Common myeloid progenitor, CD34-positive (primary cell): ENCODE data around the gene PRKCQ.
A peak's percentile ranks its signal among the peaks of the same experiment; 100 is the strongest.

Experiments
- CTCF ChIA-PET: fragments of 350-600 bp; sonication (Branson Sonifier 250); formaldehyde crosslinking; loops from one replicate; lab custom pipeline; 2021; ENCODE audit warnings: antibody characterized with exemption; lab: Charles Lee
- POLR2A ChIA-PET: fragments of 350-600 bp; sonication (Branson Sonifier 250); formaldehyde crosslinking; loops from one replicate; lab custom pipeline; 2021; ENCODE audit warnings: antibody characterized with exemption; lab: Charles Lee
- DNase-seq, 3 donors: peaks; one replicate each; pipeline versions ENCODE4 v3.0.0 to v3.0.0-alpha.2; 2013
- H3K27ac ChIP-seq, 2 experiments: 1 replicate in 1 of 2; 2 replicates in 1 of 2; pipeline ENCODE4 v1.7.0; 2013; ENCODE audit warnings: inconsistent platforms in 2 of 2, low read length in 2 of 2, mild to moderate bottlenecking in 2 of 2, low read depth in 1 of 2, moderate library complexity in 1 of 2; ENCODE audit not compliant: severe bottlenecking in 2 of 2, insufficient read depth in 1 of 2, poor library complexity in 1 of 2
- H3K27me3 ChIP-seq, 5 experiments: replicated peaks in 2 of 5; 1 replicate in 3 of 5; 2 replicates in 2 of 5; pipeline versions ENCODE4 v1.6.1 to v1.7.0; 2013; ENCODE audit warnings: low read length in 4 of 5, mild to moderate bottlenecking in 2 of 5, moderate library complexity in 2 of 5, inconsistent platforms in 1 of 5; ENCODE audit not compliant: insufficient read depth in 5 of 5, control insufficient read depth in 4 of 5
- H3K36me3 ChIP-seq, 4 experiments: 1 replicate in 2 of 4; 2 replicates in 2 of 4; pipeline versions ENCODE4 v1.6.1 to v1.7.0; 2013; ENCODE audit warnings: low read length in 3 of 4, control low read depth in 1 of 4, mild to moderate bottlenecking in 1 of 4; ENCODE audit not compliant: control insufficient read depth in 4 of 4, insufficient read depth in 4 of 4
- H3K4me1 ChIP-seq, 4 experiments: 1 replicate in 3 of 4; 2 replicates in 1 of 4; pipeline versions ENCODE4 v1.6.1 to v1.7.1; 2013; ENCODE audit warnings: low read length in 3 of 4, mild to moderate bottlenecking in 3 of 4, control low read depth in 1 of 4, inconsistent platforms in 1 of 4, moderate library complexity in 1 of 4; ENCODE audit not compliant: control insufficient read depth in 4 of 4, insufficient read depth in 4 of 4; ENCODE audit errors: control extremely low read depth in 1 of 4
- H3K4me3 ChIP-seq, 7 experiments: 1 replicate in 4 of 7; 2 replicates in 3 of 7; pipeline versions ENCODE4 v1.5.1 to v1.7.0; 2013; ENCODE audit warnings: mild to moderate bottlenecking in 7 of 7, low read length in 6 of 7, moderate library complexity in 6 of 7, inconsistent platforms in 2 of 7, low read depth in 2 of 7, control low read depth in 1 of 7; ENCODE audit not compliant: insufficient read depth in 4 of 7, control insufficient read depth in 1 of 7; ENCODE audit errors: extremely low read depth in 1 of 7
- H3K9me3 ChIP-seq, 5 experiments: 1 replicate in 4 of 5; 2 replicates in 1 of 5; pipeline versions ENCODE4 v1.6.1 to v1.7.1; 2013; ENCODE audit warnings: low read length in 4 of 5, mild to moderate bottlenecking in 2 of 5, inconsistent platforms in 1 of 5, low read depth in 1 of 5, moderate library complexity in 1 of 5; ENCODE audit not compliant: control insufficient read depth in 4 of 5, insufficient read depth in 2 of 5; ENCODE audit errors: control extremely low read depth in 1 of 5
- WGBS: methylation state at CpG from one replicate; pipeline ENCODE4 v1.1.5; 2013; ENCODE audit not compliant: insufficient coverage; 5-methylcytosine and 5-hydroxymethylcytosine counted together

PRKCQ gene

GRCh38 chr10:6617309-6618076, 37.4 kb upstream of the PRKCQ start:
- peaks cover 0 to 11% (median 3%) of the 10 kb centered on the region in 5 experiments for H3K9me3 ChIP-seq
- H3K4me3 ChIP-seq = no peak overlapping the region
- H3K36me3 ChIP-seq = no peaks in the 10 kb centered on the region
- no peak overlapping the region for H3K27ac ChIP-seq
- POLR2A ChIA-PET = no interaction called here
- H3K27me3 ChIP-seq = no peaks in the 10 kb centered on the region
- CTCF ChIA-PET = no interaction called here
- peaks cover 0 to 4% (median under 1%) of the 10 kb centered on the region in 4 experiments for H3K4me1 ChIP-seq
- no peak for DNase-seq
- WGBS = 94% methylated on average over 3 of the region's 5 CpGs

GRCh38 chr10:6615971-6616370, 35.9 kb upstream of the PRKCQ start:
- Histone ChIP-seq H3K27me3 (no peaks in the 10 kb centered on the region), H3K27ac (no peak overlapping the region), H3K4me3 (no peak overlapping the region), H3K4me1 (peaks cover 4 to 18% (median 8%) of the 10 kb centered on the region in 4 experiments), H3K9me3 (peaks cover 0 to 11% (median 3%) of the 10 kb centered on the region in 5 experiments), H3K36me3 (no peaks in the 10 kb centered on the region)
- ChIA-PET CTCF (no interaction called here), POLR2A (no interaction called here)
- no peak for DNase-seq
- 86% methylated on average over 3 of the region's 4 CpGs for WGBS

GRCh38 chr10:6612371-6612770, 32.3 kb upstream of the PRKCQ start:
- peaks cover 6 to 31% (median 17%) of the 10 kb centered on the region in 4 experiments for H3K4me1 ChIP-seq
- peaks cover 0 to 11% (median 4%) of the 10 kb centered on the region in 5 experiments for H3K9me3 ChIP-seq
- DNase-seq = peak; percentile 22 to 84 (median 72)
- CTCF ChIA-PET = no interaction called here
- POLR2A ChIA-PET = no interaction called here
- whole genome bisulfite sequencing = no CpG with 5 or more reads among the region's 2 CpGs
- H3K27me3 ChIP-seq = no peaks in the 10 kb centered on the region
- H3K4me3 ChIP-seq = no peak overlapping the region
- peaks cover 0 to 6% (median 0%) of the 10 kb centered on the region in 4 experiments for H3K36me3 ChIP-seq
- H3K27ac ChIP-seq = peak overlapping the region in 1 of 2 experiments; percentile 7

- H3K4me3 ChIP-seq = no peak overlapping the region
- peak in 1 of 3 donors; percentile 23 for DNase-seq
- peaks cover 0 to 11% (median 4%) of the 10 kb centered on the region in 5 experiments for H3K9me3 ChIP-seq
- H3K27me3 ChIP-seq = no peaks in the 10 kb centered on the region
- ChIA-PET CTCF (no interaction called here), POLR2A (no interaction called here)
- peaks cover 6 to 34% (median 17%) of the 10 kb centered on the region in 4 experiments for H3K4me1 ChIP-seq
- H3K36me3 ChIP-seq = peaks cover 0 to 6% (median 0%) of the 10 kb centered on the region in 4 experiments
- no peak overlapping the region for H3K27ac ChIP-seq
Measured at GRCh38 chr10:6610647-6611046, 30.6 kb upstream of the PRKCQ start.

- H3K4me1 ChIP-seq = peaks cover 6 to 34% (median 17%) of the 10 kb centered on the region in 4 experiments
- no peak overlapping the region for H3K4me3 ChIP-seq
- ChIA-PET POLR2A (no interaction called here), CTCF (no interaction called here)
- peak in 1 of 3 donors; percentile 9 for DNase-seq
- H3K36me3 ChIP-seq = peaks cover 0 to 6% (median 0%) of the 10 kb centered on the region in 4 experiments
- no peaks in the 10 kb centered on the region for H3K27me3 ChIP-seq
- H3K9me3 ChIP-seq = peaks cover 0 to 11% (median 4%) of the 10 kb centered on the region in 5 experiments
- H3K27ac ChIP-seq = no peak overlapping the region
Measured at GRCh38 chr10:6609625-6610024, 29.5 kb upstream of the PRKCQ start.

GRCh38 chr10:6607778-6608177, 27.7 kb upstream of the PRKCQ start:
- H3K4me3 ChIP-seq = no peak overlapping the region
- H3K27ac ChIP-seq = no peak overlapping the region
- DNase-seq = no peak
- H3K36me3 ChIP-seq = peaks cover 0 to 6% (median 0%) of the 10 kb centered on the region in 4 experiments
- WGBS = 100% methylated on average over 2 of the region's 2 CpGs
- peaks cover 0 to 7% (median 0%) of the 10 kb centered on the region in 5 experiments for H3K9me3 ChIP-seq
- H3K4me1 ChIP-seq = peaks cover 6 to 32% (median 17%) of the 10 kb centered on the region in 4 experiments
- no peaks in the 10 kb centered on the region for H3K27me3 ChIP-seq
- CTCF ChIA-PET = interaction anchor here (0.8 to 1.7 kb wide), 2 partner anchors 28 to 59 kb away, joined by 3 to 4 read pairs; no protein-coding TSS in a partner anchor
- POLR2A ChIA-PET = no interaction called here

- H3K9me3 ChIP-seq = peaks cover 0 to 7% (median 0%) of the 10 kb centered on the region in 5 experiments
- DNase-seq = peak in 1 of 3 donors; percentile 8
- H3K27ac ChIP-seq = no peak overlapping the region
- H3K27me3 ChIP-seq = no peaks in the 10 kb centered on the region
- POLR2A ChIA-PET = no interaction called here
- WGBS = 100% methylated on average over 3 of the region's 3 CpGs
- H3K36me3 ChIP-seq = peaks cover 0 to 6% (median 0%) of the 10 kb centered on the region in 4 experiments
- H3K4me1 ChIP-seq = peaks cover 6 to 30% (median 16%) of the 10 kb centered on the region in 4 experiments
- H3K4me3 ChIP-seq = no peak overlapping the region
- CTCF ChIA-PET = interaction anchor here (1.7 kb wide), 1 partner anchor 60 kb away, joined by 4 read pairs; no protein-coding TSS in a partner anchor
Measured at GRCh38 chr10:6607182-6607581, 27.1 kb upstream of the PRKCQ start.
